AG09309 (cell line): ENCODE data around the gene SART3.

ENCODE experiments used
- DNase-seq: peaks from one replicate; pipeline ENCODE4 v3.0.0-alpha.2; 2010; ENCODE audit warnings: low read depth
- H3K4me3 ChIP-seq: 2 replicates; pipeline ENCODE4 v1.5.1; 2011; ENCODE audit warnings: mild to moderate bottlenecking, low read depth, low read length, moderate library complexity; ENCODE audit not compliant: control insufficient read depth
- CTCF ChIP-seq: IDR thresholded peaks from 2 replicates; pipeline ENCODE4 v1.5.1; 2011; ENCODE audit warnings: mild to moderate bottlenecking, low read depth, low read length, inconsistent platforms; ENCODE audit not compliant: insufficient read depth, control insufficient read depth; ENCODE audit errors: missing control alignments

Gene SART3

GRCh38 chr12:108477055-108477880, 83.7 kb downstream of the SART3 start:
- no peak for TF ChIP-seq CTCF
- no peak for DNase-seq
- no peak overlapping the region for H3K4me3 ChIP-seq

- no peak for DNase-seq
- no peak for TF ChIP-seq CTCF
- no peak overlapping the region for H3K4me3 ChIP-seq
These were observed 85.6 kb downstream of the SART3 start for GRCh38 chr12:108475396-108475795.

DNA sequence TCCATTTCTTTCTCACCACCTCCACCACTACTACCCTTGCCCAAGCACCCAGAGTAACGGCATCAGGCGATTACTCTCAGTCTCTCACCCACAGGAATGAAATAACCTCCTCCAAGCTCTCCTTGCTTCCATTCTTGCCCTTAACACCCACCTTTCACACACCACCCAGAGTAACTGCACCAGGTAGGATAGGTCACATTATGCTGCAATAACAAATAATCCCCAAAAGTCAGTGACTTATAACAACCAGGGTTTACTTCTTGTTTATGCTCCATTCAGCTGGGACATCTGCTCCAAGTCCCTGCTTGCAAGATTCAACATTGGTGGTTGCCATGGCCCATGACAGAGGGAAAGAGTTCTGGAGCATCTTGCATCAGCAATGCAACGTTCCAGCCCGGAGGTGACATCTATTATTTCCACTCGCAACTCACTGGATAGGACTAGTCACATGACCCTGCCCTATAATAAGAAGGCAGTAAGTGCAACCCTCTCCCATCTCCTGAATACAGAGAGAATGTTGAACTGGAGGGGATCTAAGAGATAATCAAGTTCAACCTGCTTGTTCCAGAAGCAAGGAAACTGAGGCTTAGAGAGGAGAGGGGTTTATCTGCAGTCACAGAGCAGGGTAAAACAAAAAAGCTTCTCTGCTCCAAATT, 87.4 kb downstream of the SART3 start:
- no peak for DNase-seq
- TF ChIP-seq CTCF: no peak
- no peak overlapping the region for H3K4me3 ChIP-seq
